Vagina (tissue), 2 donors: ENCODE measurements around the gene RGS19.

Experiments
- CTCF ChIP-seq, 3 experiments: fragments of 450-650 bp in 2 of 3; fragments of 200-600 bp in 1 of 3; sonication (generic) in 1 of 3; IDR thresholded peaks; one replicate each; pipeline ENCODE4 v1.5.1; 2017 to 2019; ENCODE audit warnings: antibody characterized with exemption in 3 of 3, mild to moderate bottlenecking in 2 of 3, moderate library complexity in 2 of 3
- POLR2A ChIP-seq, 2 donors: fragments of 450-650 bp; IDR thresholded peaks; one replicate each; pipeline ENCODE4 v1.6.1; 2017; ENCODE audit warnings: antibody characterized with exemption in 2 of 2, mild to moderate bottlenecking in 2 of 2, moderate library complexity in 2 of 2

- TF ChIP-seq CTCF (IDR thresholded peaks at IDR 0.05) (no peak), POLR2A (IDR thresholded peaks at IDR 0.05) (no peak)
Measured at GRCh38 chr20:64053841-64054661, 25.3 kb downstream of the RGS19 start.
